ENCODE results near the gene RCAN1.

RCAN1 gene

DNA sequence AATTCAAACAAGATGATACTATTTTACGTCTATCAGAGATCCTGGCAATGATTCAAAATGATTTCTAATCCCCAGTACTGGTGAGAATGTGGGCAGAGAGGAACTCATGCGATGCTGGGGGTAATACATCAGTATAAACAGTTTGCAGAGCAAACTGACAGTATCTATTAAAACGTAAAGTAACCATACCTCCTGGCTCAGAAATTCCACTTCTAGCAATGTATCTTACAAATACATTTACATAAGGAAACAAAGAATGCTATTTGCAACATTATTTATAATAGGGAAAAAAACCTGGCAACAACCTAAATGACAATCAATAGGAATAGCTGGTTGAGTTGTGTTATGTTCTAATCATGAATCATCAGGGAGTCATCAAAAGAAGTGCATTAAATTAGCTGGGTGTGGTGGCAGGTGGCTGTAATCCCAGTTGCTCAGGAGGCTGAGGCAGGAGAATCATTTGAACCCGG lies 15.9 kb downstream of the RCAN1 start:
- DNase-seq = no peak

GRCh38 chr21:34597406-34597805 lies 17.5 kb downstream of the RCAN1 start:
- DNase-seq = no peak

- no peak for DNase-seq
Measured at GRCh38 chr21:34596561-34597271, 18.2 kb downstream of the RCAN1 start.

GRCh38 chr21:34595457-34595856 lies 19.5 kb downstream of the RCAN1 start:
- DNase-seq = no peak

- DNase-seq = no peak
Measured at GRCh38 chr21:34594566-34595234, 20.2 kb downstream of the RCAN1 start.

- no peak for DNase-seq
Measured at GRCh38 chr21:34593954-34594531, 20.9 kb downstream of the RCAN1 start.

GRCh38 chr21:34593423-34593822 lies 21.5 kb downstream of the RCAN1 start:
- DNase-seq = no peak

DNA sequence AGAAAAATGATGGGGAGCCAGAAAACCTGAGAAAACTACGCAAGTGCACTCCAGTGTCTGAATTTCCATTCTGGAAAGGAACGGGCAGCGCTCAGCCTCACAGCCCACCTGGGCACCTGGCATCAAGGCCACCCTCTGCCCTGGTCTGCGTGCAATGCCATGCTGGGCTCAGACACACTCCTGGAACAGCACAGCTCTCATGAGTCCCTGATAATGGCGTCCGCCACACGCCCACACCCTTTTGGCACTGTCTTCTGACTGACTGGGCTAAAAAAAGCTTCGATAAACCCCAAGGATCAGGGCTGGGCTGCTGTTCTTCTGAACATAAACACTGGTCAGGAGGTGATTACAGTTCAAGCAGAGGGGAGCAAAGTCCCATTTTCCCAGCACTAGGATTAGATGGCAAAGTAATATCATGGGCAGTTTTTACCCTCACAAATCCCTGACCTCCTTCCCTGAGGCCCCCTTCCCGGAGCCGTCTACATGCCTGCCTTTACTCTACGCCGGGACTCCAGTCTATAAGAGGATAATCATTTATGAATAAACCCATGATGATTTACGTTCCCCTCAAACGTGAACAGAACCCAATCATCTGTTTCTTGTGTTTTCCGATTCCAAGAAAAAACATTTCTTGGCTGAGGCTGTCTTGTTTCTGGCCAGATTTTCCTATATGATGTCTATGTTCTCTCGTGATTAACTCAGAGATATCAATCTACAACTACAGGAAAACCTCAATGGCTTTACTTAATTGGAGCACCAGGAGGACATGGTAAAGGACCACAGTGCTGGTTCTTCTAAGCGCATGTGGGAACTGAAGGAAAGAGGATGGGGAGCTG lies 22.6 kb downstream of the RCAN1 start:
- DNase-seq = no peak

DNA sequence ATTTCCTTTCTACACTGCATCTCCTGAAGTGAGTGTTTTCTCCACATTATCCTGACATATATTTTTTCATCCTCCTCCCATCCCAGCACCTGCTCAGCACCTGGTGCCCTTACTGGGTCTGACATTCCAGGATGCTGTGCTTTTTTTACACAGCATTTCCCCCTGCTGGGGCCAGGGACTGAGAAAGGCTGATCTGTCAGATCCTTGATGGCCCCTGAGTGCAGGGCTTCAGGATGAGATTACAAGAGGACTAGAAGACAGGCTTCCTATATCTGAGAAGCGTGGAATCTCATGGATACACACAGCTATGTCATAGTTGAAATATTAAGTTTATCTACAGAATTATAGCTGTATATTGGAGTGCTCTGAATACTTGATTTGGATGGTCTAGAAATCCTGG lies 24.4 kb downstream of the RCAN1 start:
- DNase-seq = no peak

DNA sequence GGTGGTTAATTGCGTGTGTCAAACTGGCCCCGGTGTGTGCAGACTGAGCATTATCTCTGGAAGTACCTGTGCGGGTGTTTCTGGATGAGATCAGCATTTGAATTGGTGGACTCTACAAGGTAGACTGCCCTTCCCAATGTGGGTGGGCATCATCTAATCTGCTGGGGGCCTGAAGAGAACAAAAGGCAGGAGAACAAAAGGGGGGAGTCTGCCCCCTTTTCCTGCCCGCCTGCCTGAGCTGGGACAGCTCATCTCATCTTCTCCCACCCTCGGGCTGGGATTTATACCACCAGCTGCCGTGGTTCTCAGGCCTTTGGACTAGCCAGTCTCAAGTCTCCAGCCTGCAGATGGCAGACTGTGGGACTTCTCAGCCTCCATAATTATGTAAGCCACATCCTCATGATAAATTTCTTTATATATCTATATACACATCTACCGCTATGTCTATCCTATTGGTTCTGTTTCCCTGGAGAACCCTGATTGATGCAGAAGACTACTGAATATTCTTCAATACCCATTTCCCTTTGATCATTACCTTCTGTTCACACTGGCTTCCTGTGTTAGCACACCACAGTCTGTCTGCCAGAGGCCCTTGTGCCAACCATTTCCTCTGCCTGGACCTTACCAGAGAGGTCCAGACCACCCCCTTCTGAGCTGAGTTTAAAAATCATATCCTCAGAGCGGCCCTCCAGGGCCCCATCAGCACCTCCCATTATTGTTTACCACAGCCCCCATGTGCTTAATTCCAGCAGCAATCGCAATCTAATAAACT lies 25.2 kb downstream of the RCAN1 start:
- peak; percentile 7 for DNase-seq

GRCh38 chr21:34583926-34584563 lies 30.9 kb downstream of the RCAN1 start:
- no peak for DNase-seq

DNA sequence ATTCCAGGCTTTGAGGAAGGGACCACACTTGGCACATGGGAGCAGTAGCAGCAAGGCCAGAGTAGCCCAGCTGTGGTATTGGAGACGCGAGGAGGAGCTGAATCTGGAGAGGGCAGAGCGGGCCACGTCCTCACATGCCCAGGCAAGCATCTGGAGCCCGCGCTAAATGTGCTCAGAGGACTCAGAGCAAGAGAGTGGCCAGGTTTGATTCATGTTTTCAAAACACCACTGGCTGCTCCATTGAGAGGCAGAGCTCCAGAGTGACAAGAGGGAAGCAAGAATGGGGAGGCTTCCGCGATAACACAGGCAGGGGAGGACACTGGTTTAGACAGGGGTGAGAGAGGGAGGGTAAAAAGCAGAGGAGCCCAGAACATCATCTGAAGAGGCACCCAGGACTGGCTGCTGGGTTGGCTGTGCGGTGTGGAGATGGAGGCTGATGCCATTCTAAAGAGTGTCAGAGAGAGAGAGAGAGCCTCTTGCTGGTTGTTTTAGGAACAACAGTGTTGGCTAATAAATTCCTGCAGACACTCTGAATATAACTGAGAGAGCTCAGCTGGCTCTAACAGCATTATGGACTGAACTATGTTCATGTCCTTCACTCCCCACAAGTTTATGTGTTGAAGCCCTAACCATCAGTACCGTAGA lies 32.3 kb downstream of the RCAN1 start:
- DNase-seq = no peak

DNA sequence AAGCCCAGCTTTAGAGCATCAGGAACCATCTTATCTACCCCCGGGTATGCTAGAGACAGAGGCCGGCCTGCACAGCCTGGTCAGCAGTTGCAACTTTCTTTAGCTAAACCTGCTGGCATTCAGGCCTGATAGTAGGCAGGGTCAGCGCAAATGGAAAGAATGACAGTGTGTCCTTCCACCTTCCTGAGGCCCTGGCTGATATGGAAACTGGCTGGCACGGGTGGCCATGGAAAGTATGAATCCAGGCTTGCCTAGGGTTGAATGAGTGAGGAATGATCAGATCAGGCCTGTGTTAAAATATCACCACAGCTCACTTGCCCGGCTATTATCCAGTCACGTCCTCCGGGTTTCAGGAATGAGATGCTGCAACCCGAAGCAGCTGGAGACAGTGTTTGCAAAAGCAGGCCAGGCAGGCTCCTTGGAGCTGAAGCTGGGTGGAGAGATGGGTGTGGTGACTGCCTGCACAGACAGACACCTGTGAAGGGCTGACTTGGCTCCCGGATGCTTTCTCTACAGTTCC lies 34.7 kb downstream of the RCAN1 start:
- DNase-seq = no peak

DNA sequence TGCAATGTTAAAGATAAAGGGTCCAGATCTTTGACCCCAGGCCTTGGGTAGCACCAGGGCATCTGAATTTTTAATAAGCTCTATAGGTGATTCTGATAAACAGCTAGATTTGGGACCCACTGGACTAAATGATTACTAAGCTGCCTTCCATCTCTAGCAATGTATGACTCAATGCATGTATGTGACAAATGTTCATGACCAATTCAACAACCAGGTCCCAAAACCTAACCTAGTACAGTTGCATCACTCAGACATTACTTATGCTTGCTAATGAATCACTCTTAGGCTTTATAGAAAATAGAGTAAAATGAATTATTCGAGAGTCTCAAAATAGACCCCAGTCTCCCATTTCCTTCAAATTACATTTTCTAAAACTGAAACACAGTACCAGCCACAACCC lies 35.5 kb downstream of the RCAN1 start:
- no peak for DNase-seq

- DNase-seq = no peak
Measured at GRCh38 chr21:34576041-34576511, 38.8 kb downstream of the RCAN1 start.

- DNase-seq = no peak
Measured at GRCh38 chr21:34574601-34575529, 40.0 kb downstream of the RCAN1 start.

GRCh38 chr21:34571994-34572393 lies 42.9 kb downstream of the RCAN1 start:
- DNase-seq = no peak

- no peak for DNase-seq
Measured at GRCh38 chr21:34570313-34570712, 44.6 kb downstream of the RCAN1 start.

- DNase-seq = no peak
Measured at GRCh38 chr21:34569381-34569979, 45.4 kb downstream of the RCAN1 start.

Measured in CD4-positive, alpha-beta T cell treated with Interleukin-6 for 4 hours (primary cell).